HepG2 (cell line): Measurements from ENCODE around the gene RNASE8. TPM values are rescaled to one million over a fixed set of nuclear protein-coding genes. Genes with fewer than 3 reads are reported as not detected.

Source experiments
- AFF4 ChIP-seq: sonication (generic); formaldehyde crosslinking; IDR thresholded peaks from 2 replicates; pipeline ENCODE4 v1.4.0; 2020; ENCODE audit warnings: missing genetic modification reagents
- BCL6 ChIP-seq: IDR thresholded peaks from 2 replicates; pipeline ENCODE4 v1.6.1; 2016; ENCODE audit warnings: missing genetic modification reagents, missing compliant biosample characterization
- CCDC6 ChIP-seq: sonication (generic); formaldehyde crosslinking; IDR thresholded peaks from 2 replicates; pipeline ENCODE4 v1.8.1; 2022; ENCODE audit warnings: mild to moderate bottlenecking, missing genetic modification reagents, moderate library complexity
- ELF1 ChIP-seq: sonication (generic); formaldehyde crosslinking; IDR thresholded peaks from 2 replicates; pipeline ENCODE4 v1.4.0; 2020; ENCODE audit warnings: missing genetic modification reagents
- FOXA1 ChIP-seq, 2 experiments: fragments of 450-650 bp in 1 of 2; sonication (generic) in 1 of 2; formaldehyde crosslinking in 1 of 2; IDR thresholded peaks; 2 replicates each; pipeline versions ENCODE4 v1.4.0 to v1.6.1; 2016 to 2020; ENCODE audit warnings: missing genetic modification reagents in 1 of 2
- GFI1 ChIP-seq: sonication (generic); formaldehyde crosslinking; IDR thresholded peaks from 2 replicates; pipeline ENCODE4 v1.5.0; 2020; ENCODE audit warnings: missing genetic modification reagents, mild to moderate bottlenecking, borderline replicate concordance
- IKZF1 ChIP-seq: fragments of 450-650 bp; IDR thresholded peaks from 2 replicates; pipeline ENCODE4 v1.7.1; 2016
- JUN ChIP-seq: sonication (generic); formaldehyde crosslinking; IDR thresholded peaks from 2 replicates; pipeline ENCODE4 v1.4.0; 2020; ENCODE audit warnings: mild to moderate bottlenecking, missing genetic modification reagents
- NFE2 ChIP-seq: sonication (generic); formaldehyde crosslinking; IDR thresholded peaks from 2 replicates; pipeline ENCODE4 v1.4.0; 2020; ENCODE audit warnings: missing genetic modification reagents
- NFE2L2 ChIP-seq: fragments of 150-350 bp; IDR thresholded peaks from 2 replicates; pipeline ENCODE4 v1.6.1; 2014; ENCODE audit warnings: low read length
- NFYC ChIP-seq: IDR thresholded peaks from 2 replicates; pipeline ENCODE4 v1.6.1; 2016; ENCODE audit warnings: missing genetic modification reagents, missing compliant biosample characterization
- NR2F6 ChIP-seq, 2 experiments: IDR thresholded peaks; 2 replicates each; pipeline ENCODE4 v1.6.1; 2016; ENCODE audit warnings: antibody characterized with exemption in 1 of 2, mild to moderate bottlenecking in 1 of 2
- RAD21 ChIP-seq: fragments of 450-650 bp; formaldehyde crosslinking; IDR thresholded peaks from 2 replicates; pipeline ENCODE4 v1.5.0; 2020; ENCODE audit warnings: mild to moderate bottlenecking
- REPIN1 ChIP-seq: sonication (generic); formaldehyde crosslinking; IDR thresholded peaks from 2 replicates; pipeline ENCODE4 v1.8.0; 2022; ENCODE audit warnings: missing genetic modification reagents, low read depth, mild to moderate bottlenecking, borderline replicate concordance
- RORA ChIP-seq: sonication (generic); formaldehyde crosslinking; IDR thresholded peaks from 2 replicates; pipeline ENCODE4 v1.5.0; 2020; ENCODE audit warnings: mild to moderate bottlenecking, missing genetic modification reagents, moderate library complexity
- SP4 ChIP-seq: sonication (generic); formaldehyde crosslinking; IDR thresholded peaks from 2 replicates; pipeline ENCODE4 v1.8.1; 2023; ENCODE audit warnings: mild to moderate bottlenecking, missing genetic modification reagents
- ZFX ChIP-seq: sonication (generic); formaldehyde crosslinking; IDR thresholded peaks from 2 replicates; pipeline ENCODE4 v1.4.0; 2020; ENCODE audit warnings: mild to moderate bottlenecking, low read depth, missing genetic modification reagents, moderate library complexity
- ZNF10 ChIP-seq: sonication (generic); formaldehyde crosslinking; IDR thresholded peaks from 2 replicates; pipeline ENCODE4 v1.4.0; 2020; ENCODE audit warnings: mild to moderate bottlenecking, low read depth, missing genetic modification reagents, borderline replicate concordance
- ZNF101 ChIP-seq: sonication (generic); formaldehyde crosslinking; IDR thresholded peaks from 2 replicates; pipeline ENCODE4 v1.4.0; 2020; ENCODE audit warnings: mild to moderate bottlenecking, low read depth, missing genetic modification reagents, borderline replicate concordance
- ZNF317 ChIP-seq: sonication (generic); formaldehyde crosslinking; IDR thresholded peaks from 2 replicates; pipeline ENCODE4 v1.5.0; 2020; ENCODE audit warnings: mild to moderate bottlenecking, missing genetic modification reagents
- ZNF484 ChIP-seq: sonication (generic); formaldehyde crosslinking; IDR thresholded peaks from 2 replicates; pipeline ENCODE4 v1.5.1; 2020; ENCODE audit warnings: mild to moderate bottlenecking, low read depth, missing genetic modification reagents, borderline replicate concordance
- ZSCAN21 ChIP-seq: sonication (generic); formaldehyde crosslinking; IDR thresholded peaks from 2 replicates; pipeline ENCODE4 v1.8.0; 2022; ENCODE audit warnings: mild to moderate bottlenecking, missing genetic modification reagents, moderate library complexity, borderline replicate concordance
- polyA plus RNA-seq, 8 experiments: library from polyadenylated mRNA; depleted of rRNA in 3 of 8; stranded (reverse) in 7 of 8; unstranded in 1 of 8; fragments of >200 nt; fragmentation: Illumina TruSeq in 4 of 8; extraction: Trizol in 4 of 8; gene quantifications; 2 replicates each; pipeline versions ENCODE4 v1.2.1 to v1.2.3, GENCODE V29; 2011 to 2016; ENCODE audit warnings: low read depth in 4 of 8, missing spikeins in 1 of 8, mixed read lengths in 1 of 8; ENCODE audit not compliant: insufficient read depth in 1 of 8
- total RNA-seq, 5 experiments: library from RNA; depleted of rRNA; stranded (reverse); fragments of >200 nt; fragmentation: Illumina TruSeq; extraction: Trizol; gene quantifications; 2 replicates each; pipeline ENCODE4 v1.2.3, GENCODE V29; 2016; ENCODE audit warnings: low read depth in 1 of 5
- TF ChIP-seq, protein P1 (sequence below): sonication (generic); formaldehyde crosslinking; IDR thresholded peaks from 2 replicates; pipeline ENCODE4 v1.4.0; 2020; ENCODE audit warnings: mild to moderate bottlenecking, missing genetic modification reagents
- TF ChIP-seq, protein P2 (sequence below): IDR thresholded peaks from 2 replicates; pipeline ENCODE4 v1.6.1; 2016; ENCODE audit warnings: mild to moderate bottlenecking, missing biosample characterization, missing genetic modification reagents

RNASE8 gene
- total and polyA plus RNA-seq, 2 of the 13 experiments (the other 11 are each of a cell fraction or from before 2014, with no cell fraction given): not detected

DNA sequence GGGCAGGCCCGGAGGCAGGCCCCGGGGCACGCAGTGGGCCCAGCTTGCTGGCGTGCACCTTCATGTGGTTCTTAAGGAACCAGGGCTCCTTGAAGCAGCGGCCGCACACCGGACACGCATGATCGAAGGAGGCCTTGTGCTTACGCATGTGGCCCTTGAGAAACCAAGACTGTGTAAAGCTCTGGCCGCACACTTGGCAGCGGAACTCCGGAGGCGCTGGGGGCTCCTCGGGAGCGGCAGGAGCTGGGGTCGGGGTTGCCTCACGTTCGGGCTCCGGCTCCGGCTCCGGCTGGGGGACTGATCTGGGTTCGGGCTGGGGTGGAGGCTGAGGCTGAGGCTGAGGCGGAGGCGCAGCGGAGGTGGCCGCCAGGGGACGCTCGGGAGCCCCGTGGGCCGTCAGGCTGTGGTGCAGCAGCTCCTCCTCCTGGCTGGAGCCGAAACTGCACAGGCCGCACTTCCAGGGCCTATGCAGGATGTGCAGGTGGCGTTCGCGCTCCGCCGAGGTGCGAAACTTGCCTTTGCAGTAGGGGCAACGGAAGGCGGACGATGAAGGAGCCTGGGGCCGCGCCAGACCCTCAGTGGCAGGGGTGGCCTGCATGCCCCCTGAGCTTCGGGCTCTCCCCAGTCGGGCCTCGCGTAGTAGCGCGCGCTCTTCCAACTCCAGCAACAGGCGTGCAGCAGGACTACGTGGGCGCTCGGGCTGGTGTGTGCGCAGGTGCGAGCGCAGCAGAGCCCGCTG lies 34.8 kb downstream of the RNASE8 start (continued):
- TF ChIP-seq NR2F6 (IDR thresholded peaks at IDR 0.05): no peak
- TF ChIP-seq NR2F6 (CRISPR knock-in tag; IDR thresholded peaks at IDR 0.05): peak; percentile 80; the same call in 1 of the 2 replicates
- peak; percentile 98 for TF ChIP-seq REPIN1 (CRISPR knock-in tag)
- TF ChIP-seq, protein P1, sequence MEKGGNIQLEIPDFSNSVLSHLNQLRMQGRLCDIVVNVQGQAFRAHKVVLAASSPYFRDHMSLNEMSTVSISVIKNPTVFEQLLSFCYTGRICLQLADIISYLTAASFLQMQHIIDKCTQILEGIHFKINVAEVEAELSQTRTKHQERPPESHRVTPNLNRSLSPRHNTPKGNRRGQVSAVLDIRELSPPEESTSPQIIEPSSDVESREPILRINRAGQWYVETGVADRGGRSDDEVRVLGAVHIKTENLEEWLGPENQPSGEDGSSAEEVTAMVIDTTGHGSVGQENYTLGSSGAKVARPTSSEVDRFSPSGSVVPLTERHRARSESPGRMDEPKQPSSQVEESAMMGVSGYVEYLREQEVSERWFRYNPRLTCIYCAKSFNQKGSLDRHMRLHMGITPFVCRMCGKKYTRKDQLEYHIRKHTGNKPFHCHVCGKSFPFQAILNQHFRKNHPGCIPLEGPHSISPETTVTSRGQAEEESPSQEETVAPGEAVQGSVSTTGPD (CRISPR knock-in tag): no peak
- peak; percentile 68 for TF ChIP-seq BCL6 (CRISPR knock-in tag)
- TF ChIP-seq RORA (CRISPR knock-in tag): no peak
- TF ChIP-seq JUN (CRISPR knock-in tag): peak; percentile 34; the same call in 1 of the 2 replicates
- no peak for TF ChIP-seq NFE2
- peak; percentile 100 for TF ChIP-seq RAD21
- TF ChIP-seq AFF4 (CRISPR knock-in tag): 0 out of 2 replicates have a peak, but pooled peaks have one; percentile 81
- TF ChIP-seq IKZF1: no peak
- TF ChIP-seq ZNF101 (CRISPR knock-in tag): no peak; the same call in 1 of the 2 replicates
- TF ChIP-seq, protein P2, sequence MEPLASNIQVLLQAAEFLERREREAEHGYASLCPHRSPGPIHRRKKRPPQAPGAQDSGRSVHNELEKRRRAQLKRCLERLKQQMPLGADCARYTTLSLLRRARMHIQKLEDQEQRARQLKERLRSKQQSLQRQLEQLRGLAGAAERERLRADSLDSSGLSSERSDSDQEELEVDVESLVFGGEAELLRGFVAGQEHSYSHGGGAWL (CRISPR knock-in tag): peak; percentile 89
- TF ChIP-seq NFYC (CRISPR knock-in tag): no peak
- TF ChIP-seq NFE2L2: no peak
- peak; percentile 95 for TF ChIP-seq ZFX
- no peak for TF ChIP-seq FOXA1 (IDR thresholded peaks at IDR 0.05)
- TF ChIP-seq FOXA1 (CRISPR knock-in tag; IDR thresholded peaks at IDR 0.05): peak; percentile 62
- no peak for TF ChIP-seq ZNF317 (CRISPR knock-in tag)
- peak; percentile 66 for TF ChIP-seq ELF1 (CRISPR knock-in tag)
- TF ChIP-seq ZSCAN21 (CRISPR knock-in tag): peak; percentile 98
- no peak; the same call in 1 of the 2 replicates for TF ChIP-seq ZNF484
- TF ChIP-seq SP4 (CRISPR knock-in tag): peak; percentile 68; the same call in 1 of the 2 replicates
- peak; percentile 60; the same call in 1 of the 2 replicates for TF ChIP-seq GFI1 (CRISPR knock-in tag)
- no peak for TF ChIP-seq ZNF10 (CRISPR knock-in tag)
- TF ChIP-seq CCDC6: no peak; the same call in 1 of the 2 replicates
